RWPE2 (cell line): ENCODE data around the gene NUPR1.
"Not testable (repeated sequence)": the region's sequence is repeated elsewhere in the genome, so short reads cannot be mapped to it uniquely, and the experiment has no call there.

Experiments used
- ATAC-seq: fragments of 200-7000 bp; cut with Tn5 transposase; 3 replicates; pipeline ENCODE4 v1.9.1; 2021; ENCODE audit warnings: low read depth
- DNase-seq: peaks from one replicate; pipeline ENCODE4 v3.0.0-alpha.2; 2020; ENCODE audit warnings: low spot score
- H3K27ac ChIP-seq: fragments of 450-650 bp; 2 replicates; pipeline ENCODE4 v1.5.1; 2017; ENCODE audit warnings: mild to moderate bottlenecking; ENCODE audit not compliant: poor library complexity, severe bottlenecking
- H3K27me3 ChIP-seq: fragments of 250-450 bp; sonication (Bioruptor Pico); 2 replicates; pipeline ENCODE4 v1.5.1; 2021; ENCODE audit warnings: mild to moderate bottlenecking, moderate library complexity; ENCODE audit not compliant: insufficient read depth, poor library complexity, severe bottlenecking
- H3K36me3 ChIP-seq: fragments of 250-450 bp; sonication (Bioruptor Pico); 2 replicates; pipeline ENCODE4 v1.5.1; 2020; ENCODE audit warnings: low read depth, mild to moderate bottlenecking, moderate library complexity
- H3K4me1 ChIP-seq: fragments of 250-450 bp; sonication (Bioruptor Pico); 2 replicates; pipeline ENCODE4 v1.5.1; 2021; ENCODE audit warnings: mild to moderate bottlenecking, moderate library complexity; ENCODE audit not compliant: insufficient read depth, poor library complexity, severe bottlenecking
- H3K4me3 ChIP-seq: fragments of 250-450 bp; sonication (Bioruptor Pico); 2 replicates; pipeline ENCODE4 v1.5.1; 2021; ENCODE audit warnings: mild to moderate bottlenecking, moderate library complexity; ENCODE audit not compliant: severe bottlenecking
- H3K9me3 ChIP-seq: fragments of 250-450 bp; sonication (Bioruptor Pico); 2 replicates; pipeline ENCODE4 v1.5.1; 2021; ENCODE audit warnings: mild to moderate bottlenecking, moderate library complexity; ENCODE audit not compliant: severe bottlenecking
- CTCF ChIP-seq: fragments of 450-650 bp; IDR thresholded peaks from one replicate; pipeline ENCODE4 v1.5.1; 2017; ENCODE audit warnings: mild to moderate bottlenecking, moderate library complexity; ENCODE audit not compliant: poor library complexity, severe bottlenecking

Gene NUPR1

GRCh38 chr16:28572696-28573510 lies 34.1 kb upstream of the NUPR1 start:
- H3K36me3 ChIP-seq = no peaks in the 10 kb centered on the region
- H3K27me3 ChIP-seq = no peaks in the 10 kb centered on the region
- no peaks in the 10 kb centered on the region for H3K4me1 ChIP-seq
- no peak overlapping the region for H3K27ac ChIP-seq
- no peak overlapping the region for H3K4me3 ChIP-seq
- DNase-seq = no peak
- H3K9me3 ChIP-seq = no peaks in the 10 kb centered on the region
- ATAC-seq = no peak
- no peak for TF ChIP-seq CTCF

- DNase-seq = no peak
- Histone ChIP-seq H3K4me3 (no peak overlapping the region), H3K27ac (no peak overlapping the region), H3K36me3 (no peaks in the 10 kb centered on the region), H3K4me1 (no peaks in the 10 kb centered on the region), H3K27me3 (no peaks in the 10 kb centered on the region), H3K9me3 (peaks cover 6% of the 10 kb centered on the region)
- TF ChIP-seq CTCF = no peak
- no peak for ATAC-seq
Observed at GRCh38 chr16:28569968-28570752, 31.4 kb upstream of the NUPR1 start.

- H3K27me3 ChIP-seq = no peaks in the 10 kb centered on the region
- H3K4me3 ChIP-seq = no peak overlapping the region
- H3K4me1 ChIP-seq = no peaks in the 10 kb centered on the region
- DNase-seq (no peak), ATAC-seq (no peak)
- no peak overlapping the region for H3K27ac ChIP-seq
- TF ChIP-seq CTCF = no peak
- no peaks in the 10 kb centered on the region for H3K36me3 ChIP-seq
- peaks cover 6% of the 10 kb centered on the region for H3K9me3 ChIP-seq
Observed at GRCh38 chr16:28569021-28569420, 30.2 kb upstream of the NUPR1 start.

GRCh38 chr16:28567292-28567691 lies 28.5 kb upstream of the NUPR1 start:
- no peak for TF ChIP-seq CTCF
- DNase-seq (no peak), ATAC-seq (no peak)
- Histone ChIP-seq H3K27me3 (no peaks in the 10 kb centered on the region), H3K4me3 (no peak overlapping the region), H3K36me3 (no peaks in the 10 kb centered on the region), H3K4me1 (no peaks in the 10 kb centered on the region), H3K9me3 (peaks cover 6% of the 10 kb centered on the region), H3K27ac (no peak overlapping the region)

GRCh38 chr16:28566233-28566925 lies 27.6 kb upstream of the NUPR1 start:
- not testable (repeated sequence) for H3K27ac ChIP-seq, H3K9me3 ChIP-seq, ATAC-seq, H3K4me1 ChIP-seq, DNase-seq, H3K36me3 ChIP-seq, H3K27me3 ChIP-seq, H3K4me3 ChIP-seq
